GM12878 (cell line): Measurements from ENCODE around the gene DDX54. TPM values are rescaled to one million over a fixed set of nuclear protein-coding genes. Genes with fewer than 3 reads are reported as not detected.

Experiments used
- ATAC-seq: fragments of 200-7000 bp; cut with Tn5 transposase; 3 replicates; pipeline ENCODE4 v1.9.1; 2020; ENCODE audit warnings: mild to moderate bottlenecking, moderate library complexity
- BruUV-seq: library from RNA; stranded (reverse); fragments of 400-500 nt; replicated peaks from 2 replicates; lab custom pipeline; 2021; lab: Mats Ljungman, UMichigan
- CTCF ChIA-PET: fragments of 300-600 bp; sonication (Branson Sonifier 250); formaldehyde crosslinking; extraction: SDS; loops from one replicate; lab custom pipeline; 2021; ENCODE audit warnings: inconsistent platforms; lab: Yijun Ruan, JAX
- POLR2A ChIA-PET: fragments of 350-600 bp; formaldehyde crosslinking; extraction: SDS; loops from one replicate; lab custom pipeline; 2021; ENCODE audit warnings: inconsistent platforms; lab: Charles Lee
- RAD21 ChIA-PET: fragments of 300-600 bp; sonication (Branson Sonifier 250); formaldehyde crosslinking; loops from one replicate; lab custom pipeline; 2023; ENCODE audit warnings: antibody characterized with exemption; ENCODE audit not compliant: unreplicated experiment; lab: Charles Lee
- SMC1A ChIA-PET: fragments of 300-600 bp; sonication (Branson Sonifier 250); formaldehyde crosslinking; loops from one replicate; lab custom pipeline; 2023; ENCODE audit not compliant: unreplicated experiment, uncharacterized antibody; lab: Charles Lee
- DNase-seq: peaks from one replicate; pipeline ENCODE4 v3.0.0-alpha.2; 2011; ENCODE audit warnings: low read depth, low spot score
- FAIRE-seq: peaks from 3 replicates; lab custom pipeline; 2011; peaks lifted over from hg19 to GRCh38; lab: Jason Lieb, UNC
- H2AFZ ChIP-seq: 2 replicates; pipeline ENCODE4 v1.6.0; 2011; ENCODE audit warnings: low read depth, low read length, control low read depth; ENCODE audit not compliant: control insufficient read depth
- H3K27ac ChIP-seq: 2 replicates; pipeline ENCODE4 v1.5.1; 2011; ENCODE audit warnings: control low read depth; ENCODE audit not compliant: control insufficient read depth, insufficient read depth
- H3K27me3 ChIP-seq, 2 experiments: replicated peaks in 1 of 2; 2 replicates each; pipeline versions ENCODE4 v1.6.0 to v1.6.1; 2011; ENCODE audit warnings: low read length in 1 of 2; ENCODE audit not compliant: control insufficient read depth in 2 of 2, insufficient read depth in 2 of 2
- H3K36me3 ChIP-seq, 2 experiments: 2 replicates each; pipeline ENCODE4 v1.5.1; 2011; ENCODE audit warnings: low read length in 1 of 2; ENCODE audit not compliant: control insufficient read depth in 2 of 2, insufficient read depth in 2 of 2
- H3K4me1 ChIP-seq: 2 replicates; pipeline ENCODE4 v1.6.1; 2011; ENCODE audit warnings: mild to moderate bottlenecking, low read length, moderate library complexity, mixed read lengths; ENCODE audit not compliant: control insufficient read depth, insufficient read depth
- H3K4me2 ChIP-seq: 2 replicates; pipeline ENCODE4 v1.6.0; 2011; ENCODE audit warnings: control low read depth; ENCODE audit not compliant: control insufficient read depth, insufficient read depth
- H3K4me3 ChIP-seq: fragments of 200-600 bp; sonication (generic); 2 replicates; pipeline ENCODE4 v1.5.1; 2016
- H3K79me2 ChIP-seq: 2 replicates; pipeline ENCODE4 v1.6.0; 2011; ENCODE audit warnings: low read length; ENCODE audit not compliant: control insufficient read depth, insufficient read depth
- H3K9ac ChIP-seq: 2 replicates; pipeline ENCODE4 v1.8.0; 2011; ENCODE audit warnings: low read length, control low read depth, mixed read lengths; ENCODE audit not compliant: control insufficient read depth, insufficient read depth
- H3K9me3 ChIP-seq: replicated peaks from 3 replicates; pipeline ENCODE4 v1.5.1; 2011; ENCODE audit warnings: mild to moderate bottlenecking, low read length; ENCODE audit not compliant: control insufficient read depth, insufficient read depth
- H4K20me1 ChIP-seq: 2 replicates; pipeline ENCODE4 v1.6.0; 2011; ENCODE audit not compliant: control insufficient read depth, insufficient read depth
- ATF7 ChIP-seq: fragments of 450-650 bp; IDR thresholded peaks from 2 replicates; pipeline ENCODE4 v1.6.1; 2016; ENCODE audit warnings: low read depth, mild to moderate bottlenecking
- BRCA1 ChIP-seq: IDR thresholded peaks from 2 replicates; pipeline ENCODE4 v1.6.1; 2011; ENCODE audit warnings: low read depth, low read length, improper control_type of control experiment
- CHD2 ChIP-seq: IDR thresholded peaks from 2 replicates; pipeline ENCODE4 v1.6.1; 2011; ENCODE audit warnings: low read depth, low read length, improper control_type of control experiment, borderline replicate concordance
- DPF2 ChIP-seq: fragments of 450-650 bp; IDR thresholded peaks from 2 replicates; pipeline ENCODE4 v1.6.1; 2017; ENCODE audit warnings: mild to moderate bottlenecking
- ESRRA ChIP-seq: IDR thresholded peaks from 2 replicates; pipeline ENCODE4 v1.6.1; 2012; ENCODE audit warnings: mild to moderate bottlenecking, low read length, improper control_type of control experiment
- RB1 ChIP-seq: fragments of 450-650 bp; formaldehyde crosslinking; IDR thresholded peaks from 2 replicates; pipeline ENCODE4 v1.6.1; 2017; ENCODE audit warnings: mild to moderate bottlenecking, borderline replicate concordance
- RUNX3 ChIP-seq: IDR thresholded peaks from 2 replicates; pipeline ENCODE4 v1.6.1; 2012; ENCODE audit warnings: low read length, inconsistent platforms
- STAT3 ChIP-seq: IDR thresholded peaks from 2 replicates; pipeline ENCODE4 v1.6.1; 2011; ENCODE audit warnings: low read depth, low read length, improper control_type of control experiment
- YY1 ChIP-seq: IDR thresholded peaks from 2 replicates; pipeline ENCODE4 v1.6.1; 2011; ENCODE audit warnings: low read depth, mild to moderate bottlenecking, low read length
- ZBED1 ChIP-seq: IDR thresholded peaks from 2 replicates; pipeline ENCODE4 v1.6.1; 2016; ENCODE audit warnings: borderline replicate concordance
- ZNF622 ChIP-seq: fragments of 450-650 bp; IDR thresholded peaks from 2 replicates; pipeline ENCODE4 v1.6.1; 2017; ENCODE audit warnings: mild to moderate bottlenecking, inconsistent platforms
- WGBS: methylation state at CpG from one replicate; pipeline ENCODE4 v1.1.6; 2016; ENCODE audit warnings: low lambda C conversion rate; ENCODE audit not compliant: insufficient replicate concordance, insufficient coverage; ENCODE audit errors: missing lambda C conversion rate; 5-methylcytosine and 5-hydroxymethylcytosine counted together
- in situ Hi-C: fragments of 300-500 bp; cut with MboI; formaldehyde crosslinking; loops from 9 replicates; pipeline ENCODE4 v1.14.3; 2018; ENCODE audit warnings: mixed read lengths
- intact Hi-C: fragments of 100-400 bp; cut with micrococcal nuclease; formaldehyde crosslinking; loops from one replicate; pipeline ENCODE4 v1.14.2; 2022; ENCODE audit not compliant: unreplicated experiment
- polyA plus RNA-seq, 11 experiments: library from polyadenylated mRNA; depleted of rRNA in 4 of 11; unstranded in 6 of 11; stranded (reverse) in 5 of 11; fragments of >200 nt; fragmentation: Nextera tagmentation in 4 of 11; fragmentation: Illumina TruSeq in 1 of 11; extraction: Ambion mirVana in 4 of 11; extraction: Trizol in 1 of 11; gene quantifications; 1 replicate in 1 of 11; 2 replicates in 10 of 11; pipeline versions ENCODE4 v1.2.1 to v1.2.3, GENCODE V29; 2011 to 2016; ENCODE audit warnings: inconsistent platforms in 2 of 11, missing spikeins in 2 of 11, low read depth in 1 of 11
- total RNA-seq, 4 experiments: library from RNA; depleted of rRNA in 3 of 4; stranded (reverse); fragments of >200 nt in 3 of 4; fragmentation: Illumina TruSeq in 1 of 4; extraction: Trizol in 1 of 4; gene quantifications; 2 replicates each; pipeline versions ENCODE4 v1.2.1 to v1.2.3, GENCODE V29; 2013 to 2021

The DDX54 gene
- total and polyA plus RNA-seq, 10 of the 15 experiments (the other 5 are each of a cell fraction or from before 2014, with no cell fraction given), result 1.9 to 115 (median 56.3) TPM

DNA sequence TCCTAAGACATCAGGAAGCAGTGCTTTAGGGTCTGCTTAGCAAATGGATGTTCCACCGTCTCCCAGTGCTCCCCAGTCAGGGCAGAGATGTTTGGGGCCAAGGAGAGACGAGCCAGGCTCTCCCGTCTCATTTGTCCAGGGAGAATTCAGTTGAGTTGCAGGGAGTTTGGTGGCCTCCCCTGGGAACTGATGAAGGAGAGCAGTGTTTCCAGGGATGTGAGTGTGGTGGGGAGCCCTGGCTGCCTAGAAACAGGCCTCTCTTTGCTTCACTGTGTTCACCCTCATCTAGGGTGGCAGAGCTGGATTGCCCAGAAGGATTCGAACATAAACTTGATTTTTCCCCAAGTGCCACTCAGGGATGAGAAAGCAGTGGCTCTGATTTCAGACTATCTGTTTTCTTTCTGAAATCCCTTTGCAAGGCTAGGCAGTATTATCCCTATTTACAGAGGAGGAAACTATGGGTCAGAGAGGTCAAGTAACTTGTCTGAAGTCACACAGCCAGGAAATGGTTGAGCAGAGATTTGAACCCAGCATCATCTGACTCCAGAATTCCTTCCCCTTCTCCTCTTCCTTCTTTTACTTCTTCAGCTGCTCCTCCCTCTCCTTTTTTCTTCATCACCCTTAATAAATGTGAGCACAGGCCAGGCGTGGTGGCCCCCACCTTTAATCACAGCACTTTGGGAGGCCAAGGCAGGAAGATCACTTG lies 42.6 kb upstream of the DDX54 start:
- Histone ChIP-seq H3K4me1 (peaks cover 60% of the 10 kb centered on the region), H2AFZ (no peak overlapping the region), H3K27me3 (no peaks in the 10 kb centered on the region), H3K79me2 (peaks cover 24% of the 10 kb centered on the region), H4K20me1 (no peaks in the 10 kb centered on the region), H3K9ac (no peak overlapping the region), H3K9me3 (no peaks in the 10 kb centered on the region), H3K36me3 (peaks cover 7 to 30% of the 10 kb centered on the region in 2 experiments), H3K4me2 (no peak overlapping the region), H3K27ac (peak overlapping the region; percentile 15; the same call in 1 of the 2 replicates), H3K4me3 (no peak overlapping the region)
- TF ChIP-seq ESRRA, result no peak
- no peak for TF ChIP-seq DPF2
- TF ChIP-seq BRCA1, result no peak
- no peak for TF ChIP-seq ATF7
- TF ChIP-seq ZNF622, result no peak
- no peak for TF ChIP-seq CHD2
- no peak for TF ChIP-seq YY1
- TF ChIP-seq RUNX3, result no peak
- TF ChIP-seq ZBED1, result no peak
- no peak for TF ChIP-seq RB1
- no peak for TF ChIP-seq STAT3
- ChIA-PET SMC1A (interaction anchor here (0.6 to 15.7 kb wide), 3 partner anchors 15 to 128 kb away, joined by 3 to 237 read pairs (median 32); no protein-coding TSS in a partner anchor), RAD21 (interaction anchor here (2.8 to 3.6 kb wide), 2 partner anchors 18 to 24 kb away, joined by 18 to 35 read pairs; no protein-coding TSS in a partner anchor), POLR2A (interaction anchor here (0.5 to 5.8 kb wide), 4 partner anchors 12 to 23 kb away, joined by 3 to 67 read pairs (median 22); no protein-coding TSS in a partner anchor), CTCF (interaction anchor here (0.7 kb wide), 1 partner anchor 30 kb away, joined by 3 read pairs; no protein-coding TSS in a partner anchor)
- FAIRE-seq, result no peak
- in situ Hi-C loops, result no loop called here
- no peak for ATAC-seq
- DNase-seq, result no peak
- 96% methylated on average over 5 of the region's 5 CpGs for WGBS
- no TSS peak for BruUV-seq
- intact Hi-C loops, result no loop called here
